ENCODE data around the gene PLA1A.

Gene PLA1A

DNA sequence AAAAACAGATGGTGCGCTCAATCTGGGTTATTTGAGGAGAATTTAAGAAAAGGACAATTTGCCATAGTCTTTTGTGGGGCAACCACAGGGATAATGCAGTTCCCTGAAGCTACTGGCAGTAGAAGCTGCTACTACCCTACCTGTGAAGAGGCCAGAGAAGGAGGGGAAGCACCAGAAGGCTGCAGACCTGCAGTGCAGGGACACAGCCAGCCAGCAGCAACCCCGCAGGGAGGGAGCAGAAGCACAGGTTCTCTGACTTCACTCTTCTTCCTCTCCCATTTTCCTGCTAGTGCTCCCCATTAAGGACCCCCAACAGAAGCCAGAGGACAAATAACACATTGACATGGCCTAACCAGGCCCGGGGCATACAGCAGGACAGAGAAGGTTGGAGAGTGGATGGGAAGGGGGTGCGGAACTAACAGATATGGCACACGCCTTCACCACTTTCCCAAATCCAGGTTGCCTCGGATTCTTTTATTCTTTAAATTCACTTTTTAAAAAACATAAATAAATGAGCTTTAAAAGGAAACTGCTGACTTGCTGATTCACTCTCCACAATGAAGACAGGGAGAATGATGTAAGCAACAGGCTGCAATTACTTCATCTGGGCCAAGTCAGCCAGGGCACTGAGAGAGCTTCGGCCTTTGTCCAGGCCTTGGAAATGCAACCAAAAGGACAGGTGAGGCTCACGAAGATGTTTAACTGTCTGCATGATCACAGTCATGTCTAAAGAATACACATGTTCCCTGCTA is 32.6 kb downstream of the PLA1A start:
- Histone ChIP-seq H3K36me3 (ENCODE audit: insufficient read depth, low read length) (no peaks in the 10 kb centered on the region), H3K9ac (ENCODE audit: low read depth, low read length) (peak overlapping the region; percentile 26), H3K4me3 (ENCODE audit: low read length) (no peak overlapping the region), H3K4me2 (ENCODE audit: low read length) (no peak overlapping the region), H3K9me3 (replicated peaks; ENCODE audit: low read length) (no peaks in the 10 kb centered on the region), H3K4me1 (ENCODE audit: control insufficient read depth, insufficient read depth, low read length) (peaks cover 36% of the 10 kb centered on the region), H3K27me3 (ENCODE audit: control insufficient read depth, insufficient read depth, low read length) (no peaks in the 10 kb centered on the region)

DNA sequence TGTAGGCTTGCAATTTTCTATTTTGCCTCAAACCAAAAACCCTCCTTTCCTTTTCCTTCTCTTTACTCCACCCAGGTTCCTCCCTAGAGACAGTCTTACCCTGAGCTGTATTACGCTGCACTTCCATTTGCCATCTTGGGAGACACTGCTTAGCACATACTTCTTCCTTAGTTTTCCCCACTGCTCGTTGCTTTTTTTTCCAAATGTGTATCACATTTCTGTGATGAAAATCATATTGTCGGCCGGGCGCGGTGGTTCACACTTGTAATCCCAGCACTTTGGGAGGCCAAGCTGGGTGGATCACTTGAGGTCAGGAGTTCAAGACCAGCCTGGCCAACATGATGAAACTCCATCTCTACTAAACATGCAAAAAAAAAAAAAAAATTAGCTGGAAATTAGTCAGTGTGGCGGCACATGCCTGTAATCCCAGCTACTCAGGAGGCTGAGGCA is 33.2 kb downstream of the PLA1A start:
- Histone ChIP-seq H3K36me3 (ENCODE audit: insufficient read depth, low read length) (no peaks in the 10 kb centered on the region), H3K9ac (ENCODE audit: low read depth, low read length) (peak overlapping the region; percentile 26), H3K4me1 (ENCODE audit: control insufficient read depth, insufficient read depth, low read length) (peaks cover 37% of the 10 kb centered on the region), H3K9me3 (replicated peaks; ENCODE audit: low read length) (no peaks in the 10 kb centered on the region), H3K4me2 (ENCODE audit: low read length) (no peak overlapping the region), H3K27me3 (ENCODE audit: control insufficient read depth, insufficient read depth, low read length) (no peaks in the 10 kb centered on the region), H3K4me3 (ENCODE audit: low read length) (no peak overlapping the region)

DNA sequence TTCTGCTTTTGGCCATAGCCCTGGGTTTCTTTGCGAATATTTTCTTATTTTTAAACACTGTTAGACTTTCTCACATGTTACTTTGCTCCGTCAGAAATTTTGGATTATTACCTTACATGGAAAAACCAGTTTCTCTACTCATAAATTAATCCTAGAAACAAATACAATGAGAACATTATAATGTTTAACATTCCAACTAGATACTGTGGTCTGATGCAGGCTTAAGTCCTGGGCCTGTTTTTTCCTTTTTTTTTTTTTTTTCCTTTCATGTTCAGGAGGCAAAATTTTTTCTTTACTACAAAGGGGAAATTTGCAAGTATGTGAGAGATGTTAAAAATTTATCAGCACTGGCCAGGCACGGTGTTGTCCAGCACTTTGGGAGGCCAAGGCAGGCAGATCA is 33.8 kb downstream of the PLA1A start:
- Histone ChIP-seq H3K27me3 (ENCODE audit: control insufficient read depth, insufficient read depth, low read length) (no peaks in the 10 kb centered on the region), H3K4me3 (ENCODE audit: low read length) (no peak overlapping the region), H3K9me3 (replicated peaks; ENCODE audit: low read length) (no peaks in the 10 kb centered on the region), H3K9ac (ENCODE audit: low read depth, low read length) (no peak overlapping the region), H3K4me1 (ENCODE audit: control insufficient read depth, insufficient read depth, low read length) (peaks cover 43% of the 10 kb centered on the region), H3K36me3 (ENCODE audit: insufficient read depth, low read length) (no peaks in the 10 kb centered on the region), H3K4me2 (ENCODE audit: low read length) (no peak overlapping the region)

DNA sequence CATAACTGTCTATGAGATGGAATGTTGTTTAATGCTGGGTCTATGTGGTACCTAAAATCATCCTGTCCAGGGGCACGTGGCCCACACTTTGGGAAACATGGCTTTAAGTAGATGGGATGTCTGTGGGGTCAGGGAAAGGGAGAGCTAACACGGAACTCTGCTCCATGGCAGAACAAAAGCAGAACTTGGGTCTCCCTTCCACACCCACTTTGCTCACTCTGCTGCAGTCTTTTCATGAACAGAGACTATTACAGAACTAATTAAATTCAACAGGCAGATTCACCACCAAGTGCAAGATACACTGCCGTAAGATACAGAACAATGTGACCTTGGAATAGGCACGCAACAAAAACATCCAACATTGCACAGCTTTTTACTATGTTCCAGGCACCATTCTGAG is 34.5 kb downstream of the PLA1A start:
- H3K36me3 ChIP-seq (ENCODE audit: insufficient read depth, low read length) = no peaks in the 10 kb centered on the region
- H3K9ac ChIP-seq (ENCODE audit: low read depth, low read length) = no peak overlapping the region
- no peak overlapping the region for H3K4me3 ChIP-seq (ENCODE audit: low read length)
- peaks cover 46% of the 10 kb centered on the region for H3K4me1 ChIP-seq (ENCODE audit: control insufficient read depth, insufficient read depth, low read length)
- H3K9me3 ChIP-seq (replicated peaks; ENCODE audit: low read length) = no peaks in the 10 kb centered on the region
- H3K27me3 ChIP-seq (ENCODE audit: control insufficient read depth, insufficient read depth, low read length) = no peaks in the 10 kb centered on the region
- H3K4me2 ChIP-seq (ENCODE audit: low read length) = no peak overlapping the region

DNA sequence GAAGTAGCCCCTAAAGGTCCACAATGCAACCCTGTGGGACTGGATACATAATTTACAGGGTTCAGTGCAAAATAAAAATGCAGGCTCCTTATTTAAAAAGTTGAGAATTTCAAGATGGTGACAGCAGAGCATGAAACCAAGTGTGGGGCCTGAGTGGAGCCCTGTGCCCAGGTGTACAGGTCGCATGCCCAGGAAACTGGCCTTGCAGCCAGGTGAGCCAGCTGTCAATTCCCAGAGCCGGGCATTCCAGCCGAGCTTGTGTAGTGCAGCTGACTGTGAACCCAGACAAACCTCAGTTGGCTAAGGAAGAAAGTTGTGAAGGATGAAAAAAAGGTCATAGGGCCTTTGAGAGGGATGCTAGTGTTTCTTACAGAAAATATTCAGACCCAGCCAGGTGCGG is 35.1 kb downstream of the PLA1A start:
- H3K4me2 ChIP-seq (ENCODE audit: low read length) = no peak overlapping the region
- H3K4me3 ChIP-seq (ENCODE audit: low read length) = no peak overlapping the region
- H3K4me1 ChIP-seq (ENCODE audit: control insufficient read depth, insufficient read depth, low read length) = peaks cover 45% of the 10 kb centered on the region
- no peaks in the 10 kb centered on the region for H3K27me3 ChIP-seq (ENCODE audit: control insufficient read depth, insufficient read depth, low read length)
- no peaks in the 10 kb centered on the region for H3K36me3 ChIP-seq (ENCODE audit: insufficient read depth, low read length)
- no peak overlapping the region for H3K9ac ChIP-seq (ENCODE audit: low read depth, low read length)
- H3K9me3 ChIP-seq (replicated peaks; ENCODE audit: low read length) = no peaks in the 10 kb centered on the region

DNA sequence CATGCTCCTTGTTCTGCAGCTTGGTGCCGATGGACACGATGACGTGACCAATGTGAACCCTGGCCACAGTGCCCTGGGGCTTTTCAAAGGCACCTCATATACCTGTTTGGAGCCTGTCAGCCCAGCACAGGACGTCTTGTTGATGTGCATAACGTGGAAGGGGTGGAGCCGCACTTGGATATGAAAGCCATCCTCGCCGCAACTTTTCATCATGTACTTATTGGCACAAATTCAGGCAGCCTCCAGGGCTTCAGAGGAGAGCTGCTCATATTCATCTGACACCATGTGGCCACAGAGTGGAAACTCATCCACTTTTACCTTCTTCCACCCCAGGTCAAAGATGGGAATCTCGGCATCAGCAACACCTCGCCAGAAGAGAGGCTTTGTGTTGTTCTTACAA is 38.0 kb downstream of the PLA1A start:
- H3K36me3 ChIP-seq (ENCODE audit: insufficient read depth, low read length) = no peaks in the 10 kb centered on the region
- no peak overlapping the region for H3K4me3 ChIP-seq (ENCODE audit: low read length)
- peaks cover 33% of the 10 kb centered on the region for H3K4me1 ChIP-seq (ENCODE audit: control insufficient read depth, insufficient read depth, low read length)
- no peaks in the 10 kb centered on the region for H3K9me3 ChIP-seq (replicated peaks; ENCODE audit: low read length)
- H3K9ac ChIP-seq (ENCODE audit: low read depth, low read length) = no peak overlapping the region
- no peak overlapping the region for H3K4me2 ChIP-seq (ENCODE audit: low read length)
- no peaks in the 10 kb centered on the region for H3K27me3 ChIP-seq (ENCODE audit: control insufficient read depth, insufficient read depth, low read length)

DNA sequence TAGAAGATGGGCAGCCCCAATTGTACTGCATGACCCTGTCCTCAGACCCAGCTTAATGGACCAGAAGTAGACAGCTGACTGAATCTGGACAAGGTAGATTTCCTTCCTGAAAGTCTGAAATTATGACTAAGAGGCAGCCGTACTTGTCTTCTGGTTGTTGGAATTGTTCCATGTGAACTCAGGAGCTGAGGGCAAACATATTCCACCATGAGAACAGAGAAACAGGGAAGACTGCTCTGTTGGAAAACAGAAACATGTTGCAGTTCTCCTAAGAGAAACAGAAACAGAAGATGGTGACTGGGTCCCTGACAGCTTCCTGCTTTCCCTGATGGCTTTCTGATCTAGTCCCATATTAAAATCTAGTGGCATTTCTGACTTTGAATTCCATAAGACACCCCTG is 38.6 kb downstream of the PLA1A start:
- H3K4me2 ChIP-seq (ENCODE audit: low read length) = peak overlapping the region; percentile 23
- H3K27me3 ChIP-seq (ENCODE audit: control insufficient read depth, insufficient read depth, low read length) = no peaks in the 10 kb centered on the region
- H3K9me3 ChIP-seq (replicated peaks; ENCODE audit: low read length) = no peaks in the 10 kb centered on the region
- no peak overlapping the region for H3K4me3 ChIP-seq (ENCODE audit: low read length)
- H3K36me3 ChIP-seq (ENCODE audit: insufficient read depth, low read length) = no peaks in the 10 kb centered on the region
- no peak overlapping the region for H3K9ac ChIP-seq (ENCODE audit: low read depth, low read length)
- peaks cover 31% of the 10 kb centered on the region for H3K4me1 ChIP-seq (ENCODE audit: control insufficient read depth, insufficient read depth, low read length)

DNA sequence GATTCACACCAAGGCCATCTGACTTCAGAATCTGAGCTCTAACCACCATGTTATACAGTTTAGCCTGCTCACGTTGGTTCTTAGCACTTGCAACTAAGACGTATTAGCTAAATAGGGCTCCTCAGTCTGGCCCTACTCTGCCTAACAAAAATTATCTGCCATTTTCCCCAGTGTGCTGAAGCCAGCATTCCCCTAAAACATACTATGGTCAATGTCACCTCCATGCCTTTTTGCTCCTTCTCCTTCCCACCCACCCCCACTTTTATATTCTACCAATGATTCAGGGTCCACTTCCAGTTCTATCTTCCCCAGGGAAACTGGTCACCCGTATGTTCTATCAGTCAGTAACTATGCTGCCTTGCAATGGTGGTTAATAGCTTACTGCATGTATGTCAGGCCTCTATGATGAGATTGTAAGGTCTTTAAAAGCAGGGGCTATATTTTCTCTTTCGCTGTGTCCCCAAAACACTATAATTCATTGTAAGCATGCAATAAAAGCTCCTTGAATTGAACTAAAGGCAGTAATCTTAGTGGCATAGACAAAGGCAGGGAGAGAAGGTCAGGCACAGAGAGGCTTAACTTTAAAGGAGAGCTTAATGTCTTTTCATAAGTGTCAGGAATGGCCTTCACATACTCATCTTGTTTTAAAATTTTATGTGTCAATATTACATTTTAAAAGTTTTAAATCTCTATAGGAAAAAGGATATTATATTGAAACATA is 39.4 kb downstream of the PLA1A start:
- H3K4me2 ChIP-seq (ENCODE audit: low read length) = no peak overlapping the region
- no peaks in the 10 kb centered on the region for H3K36me3 ChIP-seq (ENCODE audit: insufficient read depth, low read length)
- no peak overlapping the region for H3K4me3 ChIP-seq (ENCODE audit: low read length)
- H3K27me3 ChIP-seq (ENCODE audit: control insufficient read depth, insufficient read depth, low read length) = no peaks in the 10 kb centered on the region
- H3K9me3 ChIP-seq (replicated peaks; ENCODE audit: low read length) = no peaks in the 10 kb centered on the region
- peaks cover 31% of the 10 kb centered on the region for H3K4me1 ChIP-seq (ENCODE audit: control insufficient read depth, insufficient read depth, low read length)
- H3K9ac ChIP-seq (ENCODE audit: low read depth, low read length) = peak overlapping the region; percentile 53

DNA sequence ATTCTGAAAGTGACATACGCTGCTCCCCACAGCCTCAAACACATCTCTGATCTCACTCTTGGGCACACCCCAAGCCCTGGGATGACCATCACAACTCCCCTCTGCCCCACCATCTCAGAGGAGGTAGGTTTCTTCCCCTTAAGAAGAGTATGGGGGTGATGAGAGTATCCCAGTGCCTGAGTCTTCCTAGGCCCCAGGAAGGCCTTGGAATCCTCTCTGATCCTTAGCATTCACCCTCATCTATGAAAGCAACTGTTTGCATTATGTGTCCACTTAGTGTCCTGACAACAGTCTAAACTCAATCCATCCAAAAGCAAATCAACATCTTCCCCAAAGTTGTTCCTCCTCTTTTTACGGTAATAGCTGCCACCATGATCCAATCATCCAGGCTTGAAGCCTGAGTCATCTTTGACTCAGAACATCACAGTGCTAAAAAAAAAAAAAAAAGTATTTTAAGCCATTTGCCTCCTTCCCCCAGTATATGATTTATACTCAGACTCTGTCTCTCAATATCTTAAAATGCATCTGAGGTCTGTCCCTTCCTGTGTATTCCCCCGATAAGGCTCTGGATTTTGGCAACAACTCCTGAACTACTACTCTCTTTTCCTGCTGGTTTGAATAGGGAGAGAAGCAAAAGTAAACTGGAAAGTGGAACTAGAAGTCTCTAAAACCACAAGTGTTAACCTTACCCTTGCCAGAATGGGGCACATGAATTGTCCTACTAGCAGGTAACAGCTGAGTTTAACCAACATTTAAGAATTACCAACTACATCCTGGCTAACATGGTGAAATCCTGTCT is 40.2 kb downstream of the PLA1A start:
- Histone ChIP-seq H3K36me3 (ENCODE audit: insufficient read depth, low read length) (no peaks in the 10 kb centered on the region), H3K27me3 (ENCODE audit: control insufficient read depth, insufficient read depth, low read length) (no peaks in the 10 kb centered on the region), H3K9ac (ENCODE audit: low read depth, low read length) (peak overlapping the region; percentile 71), H3K9me3 (replicated peaks; ENCODE audit: low read length) (no peaks in the 10 kb centered on the region), H3K4me3 (ENCODE audit: low read length) (peak overlapping the region; percentile 45), H3K4me1 (ENCODE audit: control insufficient read depth, insufficient read depth, low read length) (peaks cover 35% of the 10 kb centered on the region), H3K4me2 (ENCODE audit: low read length) (peak overlapping the region; percentile 76)

DNA sequence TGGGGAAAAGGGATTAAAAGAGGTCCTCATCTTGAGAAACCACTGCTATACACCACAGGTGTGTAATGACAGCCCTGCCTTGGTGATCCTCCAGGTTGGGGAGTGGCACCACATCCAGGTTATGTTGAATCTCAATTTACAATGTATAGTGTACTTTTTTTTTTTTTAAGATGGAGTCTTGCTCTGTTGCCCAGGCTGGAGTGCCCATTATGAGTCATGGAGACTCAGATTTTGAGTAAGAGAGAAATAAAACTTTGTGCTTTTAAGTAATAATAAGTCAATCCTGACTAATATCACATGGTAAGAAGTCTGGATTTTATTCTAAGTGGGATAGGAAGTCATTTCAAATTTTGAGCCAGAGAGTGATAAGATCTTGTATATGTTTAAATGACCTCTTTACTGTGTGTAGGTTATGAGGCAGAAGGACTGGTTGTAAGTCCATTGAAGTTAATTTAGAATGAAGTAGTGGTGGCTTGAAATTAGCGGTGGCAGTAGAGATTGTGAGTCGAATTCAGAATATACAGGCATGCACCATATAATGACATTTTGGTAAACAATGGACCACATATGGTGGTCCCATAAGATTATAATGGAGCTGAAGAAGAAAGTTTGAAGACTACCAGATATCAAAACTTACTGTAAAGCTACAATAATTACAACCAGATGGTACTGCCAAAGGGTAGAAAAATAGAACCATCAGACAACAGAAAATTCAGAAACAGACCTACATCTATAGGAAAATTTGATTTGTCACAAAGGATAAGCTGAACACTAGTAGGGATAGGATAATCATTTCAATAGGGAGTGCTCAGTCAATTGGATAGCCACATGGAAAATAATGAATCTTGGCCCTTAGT is 42.0 kb downstream of the PLA1A start:
- Histone ChIP-seq H3K36me3 (ENCODE audit: insufficient read depth, low read length) (no peaks in the 10 kb centered on the region), H3K27me3 (ENCODE audit: control insufficient read depth, insufficient read depth, low read length) (no peaks in the 10 kb centered on the region), H3K9ac (ENCODE audit: low read depth, low read length) (no peak overlapping the region), H3K4me1 (ENCODE audit: control insufficient read depth, insufficient read depth, low read length) (peaks cover 47% of the 10 kb centered on the region), H3K4me3 (ENCODE audit: low read length) (no peak overlapping the region), H3K4me2 (ENCODE audit: low read length) (no peak overlapping the region), H3K9me3 (replicated peaks; ENCODE audit: low read length) (no peaks in the 10 kb centered on the region)

DNA sequence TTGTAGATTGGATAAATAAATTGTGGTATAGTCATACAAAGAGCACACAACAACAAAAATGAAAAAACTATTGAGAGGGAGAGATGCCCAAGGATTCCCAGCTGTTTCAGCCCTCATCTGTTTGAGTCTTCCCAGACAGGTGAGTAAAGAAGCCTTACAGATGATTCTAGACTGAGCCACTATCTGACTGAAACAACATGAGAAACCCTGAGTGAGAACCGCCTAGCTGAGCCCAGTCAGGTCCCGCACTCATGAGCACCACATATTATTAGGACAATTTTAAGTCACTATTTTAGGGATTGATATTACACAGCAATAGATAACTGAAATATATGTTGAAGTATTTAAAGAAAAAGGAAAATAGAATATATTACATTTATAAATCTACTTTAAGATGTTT is 43.7 kb downstream of the PLA1A start:
- no peak overlapping the region for H3K9ac ChIP-seq (ENCODE audit: low read depth, low read length)
- H3K36me3 ChIP-seq (ENCODE audit: insufficient read depth, low read length) = no peaks in the 10 kb centered on the region
- H3K9me3 ChIP-seq (replicated peaks; ENCODE audit: low read length) = no peaks in the 10 kb centered on the region
- H3K4me3 ChIP-seq (ENCODE audit: low read length) = no peak overlapping the region
- H3K4me1 ChIP-seq (ENCODE audit: control insufficient read depth, insufficient read depth, low read length) = peaks cover 41% of the 10 kb centered on the region
- no peak overlapping the region for H3K4me2 ChIP-seq (ENCODE audit: low read length)
- no peaks in the 10 kb centered on the region for H3K27me3 ChIP-seq (ENCODE audit: control insufficient read depth, insufficient read depth, low read length)

Measured in skeletal muscle satellite cell (primary cell).